GM21619 (cell line): ENCODE measurements around the gene CXorf58.
A peak's percentile ranks its signal among the peaks of the same experiment; 100 is the strongest.
"Not testable (repeated sequence)": the region's sequence is repeated elsewhere in the genome, so short reads cannot be mapped to it uniquely, and the experiment has no call there.

ENCODE experiments used
- ATAC-seq: cut with Tn5 transposase; IDR thresholded peaks from one replicate; pipeline ENCODE4 v1.9.1; 2021; ENCODE audit not compliant: unreplicated experiment

Gene CXorf58

GRCh38 chrX:23952984-23953907, 45.4 kb downstream of the CXorf58 start:
- ATAC-seq, result peak; percentile 97

- ATAC-seq, result no peak
These were observed 46.1 kb downstream of the CXorf58 start for GRCh38 chrX:23953908-23954269.

- no peak for ATAC-seq
These were observed 46.6 kb downstream of the CXorf58 start for GRCh38 chrX:23954396-23954795.

GRCh38 chrX:23959781-23960180, 52.0 kb downstream of the CXorf58 start:
- ATAC-seq, result no peak

GRCh38 chrX:23964191-23964590, 56.4 kb downstream of the CXorf58 start:
- no peak for ATAC-seq

- not testable (repeated sequence) for ATAC-seq
These were observed 57.8 kb downstream of the CXorf58 start for GRCh38 chrX:23965630-23966029.

- ATAC-seq, result no peak
These were observed 70.7 kb downstream of the CXorf58 start for GRCh38 chrX:23978491-23978890.

GRCh38 chrX:23980011-23980441, 72.2 kb downstream of the CXorf58 start:
- no peak for ATAC-seq

- no peak for ATAC-seq
These were observed 73.4 kb downstream of the CXorf58 start for GRCh38 chrX:23981222-23981621.

- no peak for ATAC-seq
These were observed 73.9 kb downstream of the CXorf58 start for GRCh38 chrX:23981711-23982110.

- no peak for ATAC-seq
These were observed 75.1 kb downstream of the CXorf58 start for GRCh38 chrX:23982891-23983290.
